ENCODE data around the gene MXD4. TPM values are rescaled to one million over a fixed set of nuclear protein-coding genes. Genes with fewer than 3 reads are reported as not detected.

MXD4 gene
- total RNA-seq, 1 donor from 2014 or later: 22.7 TPM

- peak; percentile 89 for DNase-seq (ENCODE audit: low spot score)
- Mint-ChIP-seq H3K9me3 (no peaks in the 10 kb centered on the region), H3K27ac (no peak overlapping the region), H3K4me1 (peaks cover 5% of the 10 kb centered on the region), H3K27me3 (ENCODE audit: insufficient read depth, low read depth) (peaks cover 2% of the 10 kb centered on the region), H3K36me3 (no peaks in the 10 kb centered on the region), H3K4me3 (no peak overlapping the region)
- no peaks in the 10 kb centered on the region for H3K9me3 ChIP-seq (ENCODE audit: low read depth)
- no peaks in the 10 kb centered on the region for H3K27me3 ChIP-seq
- TF ChIP-seq EZH2 (IDR thresholded peaks at IDR 0.05): no peak
- peak; percentile 88 for TF ChIP-seq CTCF (IDR thresholded peaks at IDR 0.05)
- H3K27ac ChIP-seq: no peak overlapping the region
- no peaks in the 10 kb centered on the region for H3K36me3 ChIP-seq
- no peak overlapping the region for H3K4me3 ChIP-seq
- H3K79me2 ChIP-seq (ENCODE audit: low read depth): no peaks in the 10 kb centered on the region
- H2AFZ ChIP-seq (replicated peaks): no peak overlapping the region
- H4K20me1 ChIP-seq (ENCODE audit: low read depth): peaks cover 3% of the 10 kb centered on the region
- H3F3A ChIP-seq (ENCODE audit: low read depth): peaks cover 5% of the 10 kb centered on the region
- H3K4me1 ChIP-seq: no peaks in the 10 kb centered on the region
- no peak overlapping the region for H3K4me2 ChIP-seq
- H3K9ac ChIP-seq: no peak overlapping the region
Measured at GRCh38 chr4:2220016-2220630, 41.8 kb downstream of the MXD4 start.

- H2AFZ ChIP-seq (replicated peaks): no peak overlapping the region
- no peaks in the 10 kb centered on the region for H3K4me1 ChIP-seq
- no peaks in the 10 kb centered on the region for H3K27me3 ChIP-seq
- no peaks in the 10 kb centered on the region for H3K9me3 ChIP-seq (ENCODE audit: low read depth)
- H3K79me2 ChIP-seq (ENCODE audit: low read depth): no peaks in the 10 kb centered on the region
- H3K4me3 ChIP-seq: no peak overlapping the region
- peaks cover 5% of the 10 kb centered on the region for H3F3A ChIP-seq (ENCODE audit: low read depth)
- DNase-seq (ENCODE audit: low spot score): no peak
- no peak overlapping the region for H3K27ac ChIP-seq
- H3K27me3 Mint-ChIP-seq (ENCODE audit: insufficient read depth, low read depth): peaks cover 2% of the 10 kb centered on the region
- no peak overlapping the region for H3K4me3 Mint-ChIP-seq
- no peak overlapping the region for H3K4me2 ChIP-seq
- no peak for TF ChIP-seq EZH2 (IDR thresholded peaks at IDR 0.05)
- no peak for TF ChIP-seq EZH2phosphoT487 (IDR thresholded peaks at IDR 0.05)
- no peak for TF ChIP-seq CTCF (IDR thresholded peaks at IDR 0.05)
- H3K36me3 ChIP-seq: no peaks in the 10 kb centered on the region
- H4K20me1 ChIP-seq (ENCODE audit: low read depth): peaks cover 3% of the 10 kb centered on the region
- H3K36me3 Mint-ChIP-seq: no peaks in the 10 kb centered on the region
- peaks cover 5% of the 10 kb centered on the region for H3K4me1 Mint-ChIP-seq
- no peak overlapping the region for H3K9ac ChIP-seq
- H3K27ac Mint-ChIP-seq: no peak overlapping the region
- H3K9me3 Mint-ChIP-seq: no peaks in the 10 kb centered on the region
Measured at GRCh38 chr4:2219233-2219760, 42.6 kb downstream of the MXD4 start.

GRCh38 chr4:2218436-2218835 is 43.5 kb downstream of the MXD4 start:
- Histone ChIP-seq H3K27me3 (no peaks in the 10 kb centered on the region), H3K9ac (no peak overlapping the region), H3K79me2 (ENCODE audit: low read depth) (no peaks in the 10 kb centered on the region), H3K4me2 (no peak overlapping the region), H3K36me3 (no peaks in the 10 kb centered on the region), H3K27ac (no peak overlapping the region), H4K20me1 (ENCODE audit: low read depth) (peaks cover 1% of the 10 kb centered on the region), H3K4me1 (no peaks in the 10 kb centered on the region), H3K9me3 (ENCODE audit: low read depth) (no peaks in the 10 kb centered on the region), H2AFZ (replicated peaks) (no peak overlapping the region), H3K4me3 (no peak overlapping the region), H3F3A (ENCODE audit: low read depth) (peaks cover 5% of the 10 kb centered on the region)
- Mint-ChIP-seq H3K27ac (no peak overlapping the region), H3K4me1 (peaks cover 5% of the 10 kb centered on the region), H3K27me3 (ENCODE audit: insufficient read depth, low read depth) (peaks cover 2% of the 10 kb centered on the region), H3K36me3 (no peaks in the 10 kb centered on the region), H3K4me3 (no peak overlapping the region), H3K9me3 (no peaks in the 10 kb centered on the region)
- DNase-seq (ENCODE audit: low spot score): no peak
- no peak for TF ChIP-seq CTCF (IDR thresholded peaks at IDR 0.05)
- no peak for TF ChIP-seq EZH2phosphoT487 (IDR thresholded peaks at IDR 0.05)
- no peak for TF ChIP-seq EZH2 (IDR thresholded peaks at IDR 0.05)

All from neural progenitor cell (in vitro differentiated cells).